HG03571 (cell line): Measurements from ENCODE around the gene DUT.

Experiments
- ATAC-seq: cut with Tn5 transposase; IDR thresholded peaks from one replicate; pipeline ENCODE4 v1.9.1; 2021; ENCODE audit not compliant: unreplicated experiment

Gene DUT

GRCh38 chr15:48367483-48367882, 36.3 kb downstream of the DUT start:
- ATAC-seq: no peak

- no peak for ATAC-seq
These were observed 39.2 kb downstream of the DUT start for GRCh38 chr15:48370460-48370859.

- ATAC-seq: no peak
These were observed 40.3 kb downstream of the DUT start for GRCh38 chr15:48371550-48371949.

GRCh38 chr15:48371961-48372360, 40.7 kb downstream of the DUT start:
- no peak for ATAC-seq

DNA sequence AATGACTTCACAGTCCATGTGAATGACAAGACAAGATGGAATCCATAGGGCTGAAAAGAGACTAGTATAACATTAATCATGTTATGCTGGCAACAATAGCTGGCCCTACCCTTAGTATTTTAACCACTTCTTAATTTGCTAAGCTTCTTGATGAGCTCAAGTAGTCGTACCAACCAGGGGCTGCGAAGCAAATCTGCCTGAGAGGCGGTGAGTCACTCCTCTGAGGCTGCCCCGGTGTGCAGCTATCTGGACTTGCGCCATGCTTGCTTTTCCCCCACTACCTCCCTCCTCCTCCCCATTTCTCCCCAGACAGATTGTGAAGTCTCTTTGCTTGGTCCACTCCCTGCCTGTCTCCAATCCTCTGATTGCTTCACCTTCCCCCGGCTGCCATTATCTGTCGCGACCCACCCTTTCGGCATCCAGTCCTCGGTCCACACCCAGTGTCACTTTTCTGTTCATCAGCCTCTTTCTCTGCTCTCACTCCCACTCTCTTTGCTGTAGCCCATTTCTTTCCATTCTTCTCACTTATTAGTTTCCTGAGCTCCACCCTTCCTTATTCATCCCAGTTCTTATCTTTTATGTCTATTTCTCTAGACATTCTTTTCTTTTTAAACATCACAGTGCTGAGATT, 42.7 kb downstream of the DUT start:
- ATAC-seq: no peak

DNA sequence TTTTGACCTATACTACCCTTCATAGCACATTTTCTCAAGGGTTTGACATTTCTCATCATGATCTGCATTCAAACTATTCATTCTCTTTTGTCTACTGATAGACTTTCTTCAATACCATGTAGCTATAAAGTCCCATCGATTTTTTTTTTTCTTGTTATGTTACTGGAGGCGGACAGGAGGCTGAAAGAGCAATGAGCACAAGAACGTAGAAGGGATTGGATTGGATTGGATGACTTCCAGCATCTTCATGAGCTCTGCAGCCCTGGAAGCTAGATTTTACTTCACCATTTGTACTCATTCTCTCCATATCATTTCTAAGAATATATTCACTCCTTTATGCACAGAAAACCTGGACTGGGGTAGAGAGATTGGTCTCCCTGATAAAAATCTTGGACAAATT, 43.2 kb downstream of the DUT start:
- no peak for ATAC-seq

DNA sequence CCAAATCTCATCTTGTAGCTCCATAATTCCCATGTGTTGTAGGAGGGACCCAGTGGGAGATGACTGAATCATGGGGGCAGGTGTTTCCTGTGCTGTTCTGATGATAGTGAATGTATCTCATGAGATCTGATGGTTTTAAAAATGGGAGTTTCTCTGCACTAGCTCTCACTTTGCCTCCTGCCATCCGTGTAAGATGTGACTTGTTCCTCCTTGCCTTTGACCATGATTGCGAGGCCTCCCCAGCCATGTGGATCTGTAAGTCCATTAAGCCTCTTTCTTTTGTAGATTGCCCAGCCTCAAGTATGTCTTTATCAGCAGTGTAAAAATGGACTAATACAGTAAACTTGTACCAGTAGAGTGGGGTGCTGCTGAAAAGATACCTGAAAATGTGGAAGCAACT, 44.5 kb downstream of the DUT start:
- no peak for ATAC-seq

GRCh38 chr15:48380198-48380597, 49.0 kb downstream of the DUT start:
- no peak for ATAC-seq

GRCh38 chr15:48381861-48382260, 50.6 kb downstream of the DUT start:
- no peak for ATAC-seq

- no peak for ATAC-seq
These were observed 51.8 kb downstream of the DUT start for GRCh38 chr15:48383031-48383430.

DNA sequence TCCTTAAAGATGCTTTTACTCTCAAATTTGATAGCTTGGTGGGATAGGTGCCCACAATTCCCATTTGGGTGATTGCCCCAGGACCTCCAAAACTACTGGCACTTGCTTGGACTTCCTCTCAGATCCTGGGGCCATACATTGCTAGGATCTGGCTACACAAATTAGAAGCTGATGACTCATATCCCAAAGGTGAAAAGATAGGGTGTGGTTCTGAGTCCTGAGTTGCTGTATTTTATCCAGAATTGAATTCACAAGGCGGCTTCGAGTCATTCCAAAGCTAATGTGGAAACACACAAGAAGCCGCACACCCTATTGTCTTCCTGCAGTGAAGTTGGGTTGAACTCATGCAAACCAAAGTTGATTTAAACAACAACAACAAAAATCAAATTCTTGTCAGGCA, 53.4 kb downstream of the DUT start:
- ATAC-seq: no peak

- no peak for ATAC-seq
These were observed 54.0 kb downstream of the DUT start for GRCh38 chr15:48385031-48385830.

DNA sequence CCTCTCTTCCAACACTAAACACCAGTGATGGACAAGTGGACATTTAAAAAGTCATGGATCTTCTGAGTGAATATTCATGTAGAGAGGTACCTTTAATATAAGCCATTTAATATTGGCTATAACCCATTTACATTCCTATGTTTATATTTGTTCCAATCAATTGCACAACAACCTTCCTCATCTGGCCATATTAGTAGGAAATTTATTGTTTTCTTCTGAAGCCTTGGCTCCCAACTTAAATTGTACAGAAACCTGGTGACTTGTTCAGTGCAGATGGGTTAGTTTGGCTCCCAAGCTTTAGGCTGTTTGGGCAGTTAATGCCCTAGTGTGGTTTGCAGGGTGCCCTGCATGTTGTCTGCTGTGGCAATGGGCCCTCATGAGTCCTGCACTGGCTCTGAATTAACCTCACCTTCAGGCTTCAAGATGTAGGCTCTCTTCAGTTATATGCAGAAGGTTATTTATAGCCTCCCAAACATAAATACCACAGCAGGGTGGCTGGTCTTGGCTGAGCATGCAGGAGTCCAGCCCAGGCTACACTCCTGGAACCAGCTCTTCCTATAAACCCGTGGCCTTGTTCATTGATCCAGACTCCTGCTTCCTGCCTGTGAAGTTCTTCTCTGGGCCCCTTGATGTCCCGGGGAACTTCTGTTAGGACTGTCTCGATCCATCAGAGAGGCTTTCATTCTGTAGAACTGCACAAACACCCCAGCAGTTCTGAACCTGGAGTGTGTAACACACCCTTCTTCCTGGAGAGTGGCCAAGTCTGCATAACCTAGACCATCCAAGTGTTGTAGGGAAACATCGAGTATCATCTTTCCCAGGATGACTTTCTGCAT, 57.0 kb downstream of the DUT start:
- ATAC-seq: no peak

DNA sequence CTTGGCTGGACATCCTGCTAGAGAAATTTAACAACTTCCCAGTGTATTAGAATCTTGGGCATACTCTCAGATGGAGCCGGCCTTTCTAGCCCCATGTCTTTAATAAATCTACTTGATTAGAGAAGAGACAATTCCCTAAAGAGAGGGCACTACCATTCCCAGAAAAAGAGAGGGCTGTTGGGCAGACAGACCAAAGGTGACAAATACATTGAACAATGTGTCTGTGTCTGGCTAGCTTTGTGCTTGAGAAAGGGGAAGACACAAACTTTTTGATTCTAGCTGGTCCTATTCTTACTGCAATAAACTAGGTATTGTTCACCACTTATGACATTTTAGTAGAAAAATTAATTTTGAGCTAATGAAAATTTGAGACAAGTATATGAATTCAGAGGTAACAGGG, 57.7 kb downstream of the DUT start:
- no peak for ATAC-seq

GRCh38 chr15:48389691-48390143, 58.5 kb downstream of the DUT start:
- ATAC-seq: no peak

DNA sequence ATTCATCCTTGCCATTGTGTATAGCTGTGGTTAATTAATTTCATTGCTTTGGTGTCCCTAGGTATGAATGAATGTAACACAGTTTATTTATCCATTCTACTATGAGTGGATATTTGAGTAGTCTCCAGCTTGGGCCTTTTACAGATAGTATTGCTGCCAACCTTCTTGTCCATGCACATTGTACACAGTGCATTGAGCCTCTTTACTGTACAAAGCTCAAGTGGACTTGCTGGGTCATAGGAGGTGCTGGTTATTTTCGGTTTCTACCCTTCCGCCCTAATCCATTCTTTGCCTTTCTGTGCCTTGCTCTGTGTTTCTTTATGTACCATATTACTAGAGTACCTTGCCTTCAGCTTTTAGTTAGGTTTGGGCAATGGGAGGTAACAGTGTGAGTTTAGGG, 60.7 kb downstream of the DUT start:
- no peak for ATAC-seq

DNA sequence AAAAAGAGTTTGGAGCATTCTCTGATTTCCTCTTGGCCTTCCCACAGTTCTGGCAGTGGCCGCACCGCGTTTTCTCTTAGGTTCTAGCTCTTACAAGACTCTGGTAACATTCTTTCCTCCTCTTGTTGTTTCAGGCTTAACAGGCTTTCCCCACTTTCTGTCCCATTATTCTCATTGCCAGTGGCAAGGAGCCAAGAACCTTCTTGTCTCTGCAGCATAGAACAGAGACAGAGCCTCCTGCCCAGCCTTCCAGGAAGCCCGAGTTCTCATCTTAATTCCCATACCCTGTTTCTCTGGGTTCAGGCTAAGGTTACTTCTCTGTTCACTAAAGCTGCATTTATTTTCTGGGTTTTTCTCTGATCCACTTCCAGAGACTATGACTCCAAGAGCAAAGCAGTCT, 61.1 kb downstream of the DUT start:
- no peak for ATAC-seq
